H1 (cell line): ENCODE measurements around the gene CCDC40. TPM values are rescaled to one million over a fixed set of nuclear protein-coding genes. Genes with fewer than 3 reads are reported as not detected.

Experiments used
- CTCF ChIA-PET: fragments of 300-600 bp; sonication (Branson Sonifier 250); formaldehyde crosslinking; loops from one replicate; lab custom pipeline; 2021; ENCODE audit not compliant: partially characterized antibody; lab: Charles Lee
- POLR2A ChIA-PET: fragments of 300-600 bp; sonication (Branson Sonifier 250); formaldehyde crosslinking; loops from one replicate; lab custom pipeline; 2021; ENCODE audit warnings: inconsistent platforms; ENCODE audit not compliant: partially characterized antibody; lab: Charles Lee
- DNase-seq, 2 experiments: peaks; one replicate each; pipeline versions ENCODE4 v3.0.0 to v3.0.0-alpha.2; 2010 to 2022; ENCODE audit warnings: low spot score in 2 of 2, low read depth in 1 of 2, mixed read lengths in 1 of 2
- FAIRE-seq: peaks from 2 replicates; lab custom pipeline; 2011; peaks lifted over from hg19 to GRCh38; lab: Jason Lieb, UNC
- H2AFZ ChIP-seq: 2 replicates; pipeline ENCODE4 v1.8.1; 2012; ENCODE audit warnings: low read length, inconsistent platforms
- H2AK5ac ChIP-seq: 2 replicates; pipeline ENCODE4 v1.6.1; 2013; ENCODE audit warnings: low read depth, low read length
- H2BK120ac ChIP-seq: replicated peaks from 2 replicates; pipeline ENCODE3; 2013; ENCODE audit warnings: low read depth, low read length, inconsistent platforms
- H2BK12ac ChIP-seq: 2 replicates; pipeline ENCODE4 v1.6.1; 2013; ENCODE audit warnings: low read depth, low read length
- H2BK15ac ChIP-seq: 2 replicates; pipeline ENCODE4 v1.6.1; 2013; ENCODE audit warnings: low read length
- H2BK20ac ChIP-seq: 2 replicates; pipeline ENCODE4 v1.6.1; 2013; ENCODE audit warnings: low read length
- H2BK5ac ChIP-seq: 2 replicates; pipeline ENCODE4 v1.6.1; 2013; ENCODE audit warnings: low read depth, low read length
- H3K14ac ChIP-seq: 2 replicates; pipeline ENCODE4 v1.6.1; 2013; ENCODE audit warnings: inconsistent platforms; ENCODE audit not compliant: insufficient read length
- H3K18ac ChIP-seq: 2 replicates; pipeline ENCODE4 v1.6.1; 2013; ENCODE audit warnings: low read length; ENCODE audit errors: extremely low read depth
- H3K23ac ChIP-seq: 2 replicates; pipeline ENCODE4 v1.6.1; 2013; ENCODE audit warnings: inconsistent platforms; ENCODE audit not compliant: insufficient read length
- H3K23me2 ChIP-seq: 2 replicates; pipeline ENCODE4 v1.6.1; 2013; ENCODE audit warnings: low read depth, low read length
- H3K27ac ChIP-seq: 2 replicates; pipeline ENCODE4 v1.6.1; 2011; ENCODE audit warnings: low read depth, low read length, inconsistent platforms
- H3K27me3 ChIP-seq, 4 experiments: replicated peaks in 1 of 4; 1 replicate in 1 of 4; 2 replicates in 3 of 4; pipeline versions ENCODE4 v1.6.1 to v1.8.1; 2011 to 2013; ENCODE audit warnings: low read length in 3 of 4, mild to moderate bottlenecking in 3 of 4, inconsistent platforms in 2 of 4, mixed read lengths in 2 of 4, moderate library complexity in 1 of 4; ENCODE audit not compliant: control insufficient read depth in 3 of 4, insufficient read depth in 3 of 4; ENCODE audit errors: extremely low read depth in 1 of 4
- H3K36me3 ChIP-seq, 4 experiments: 2 replicates each; pipeline versions ENCODE4 v1.6.1 to v1.8.1; 2011 to 2013; ENCODE audit warnings: mild to moderate bottlenecking in 4 of 4, low read length in 3 of 4, moderate library complexity in 2 of 4, control low read depth in 1 of 4, inconsistent platforms in 1 of 4; ENCODE audit not compliant: insufficient read depth in 4 of 4, control insufficient read depth in 2 of 4
- H3K4ac ChIP-seq: replicated peaks from 2 replicates; pipeline ENCODE3; 2013; ENCODE audit warnings: low read length, low read depth, mixed read lengths, inconsistent platforms; ENCODE audit not compliant: insufficient read length
- H3K4me1 ChIP-seq, 4 experiments: replicated peaks in 1 of 4; 1 replicate in 1 of 4; 2 replicates in 3 of 4; pipeline versions ENCODE4 v1.6.1 to v1.8.1; 2011 to 2013; ENCODE audit warnings: low read length in 3 of 4, inconsistent platforms in 2 of 4, mixed read lengths in 1 of 4; ENCODE audit not compliant: insufficient read depth in 4 of 4, control insufficient read depth in 3 of 4
- H3K4me2 ChIP-seq, 2 experiments: 2 replicates each; pipeline versions ENCODE4 v1.6.1 to v1.8.1; 2011 to 2013; ENCODE audit warnings: low read depth in 2 of 2, low read length in 2 of 2, control low read depth in 1 of 2, inconsistent platforms in 1 of 2, mild to moderate bottlenecking in 1 of 2; ENCODE audit not compliant: insufficient read depth in 1 of 2
- H3K4me3 ChIP-seq, 4 experiments: fragments of 200-600, 300-600 bp in 1 of 4; sonication (generic), shearing (Covaris generic), sonication (Bioruptor Twin) in 1 of 4; 2 replicates each; pipeline versions ENCODE4 v1.5.1 to v1.8.1; 2011 to 2016; ENCODE audit warnings: low read length in 4 of 4, low read depth in 3 of 4, control low read depth in 2 of 4, inconsistent platforms in 2 of 4, mild to moderate bottlenecking in 2 of 4, mixed read lengths in 1 of 4, moderate library complexity in 1 of 4; ENCODE audit not compliant: insufficient read depth in 2 of 4; ENCODE audit errors: extremely low read depth in 1 of 4
- H3K56ac ChIP-seq: replicated peaks from 2 replicates; pipeline ENCODE3; 2013; ENCODE audit warnings: low read depth, mild to moderate bottlenecking, mixed read lengths, low read length, inconsistent platforms; ENCODE audit not compliant: insufficient read length
- H3K79me1 ChIP-seq: 2 replicates; pipeline ENCODE4 v1.6.1; 2013; ENCODE audit warnings: low read depth, low read length, control low read depth
- H3K79me2 ChIP-seq, 2 experiments: 2 replicates each; pipeline versions ENCODE4 v1.6.1 to v1.8.1; 2012 to 2013; ENCODE audit warnings: low read length in 2 of 2, mild to moderate bottlenecking in 2 of 2, inconsistent platforms in 1 of 2; ENCODE audit not compliant: insufficient read depth in 2 of 2, control insufficient read depth in 1 of 2
- H3K9ac ChIP-seq, 4 experiments: replicated peaks in 1 of 4; 1 replicate in 1 of 4; 2 replicates in 3 of 4; pipeline versions ENCODE4 v1.6.1 to v1.8.1; 2011 to 2013; ENCODE audit warnings: low read depth in 3 of 4, low read length in 3 of 4, control low read depth in 2 of 4, mild to moderate bottlenecking in 2 of 4, moderate library complexity in 2 of 4, inconsistent platforms in 1 of 4; ENCODE audit errors: extremely low read depth in 1 of 4
- H3K9me3 ChIP-seq, 2 experiments: 2 replicates each; pipeline versions ENCODE4 v1.6.1 to v1.8.1; 2012 to 2013; ENCODE audit warnings: mild to moderate bottlenecking in 2 of 2, moderate library complexity in 2 of 2, control low read depth in 1 of 2, inconsistent platforms in 1 of 2, low read depth in 1 of 2, low read length in 1 of 2, mixed read lengths in 1 of 2; ENCODE audit not compliant: insufficient read depth in 2 of 2
- H4K20me1 ChIP-seq, 2 experiments: replicated peaks in 1 of 2; 2 replicates each; pipeline versions ENCODE3 to v1.8.1; 2011 to 2013; ENCODE audit warnings: inconsistent platforms in 2 of 2, low read length in 2 of 2, mild to moderate bottlenecking in 1 of 2; ENCODE audit not compliant: insufficient read depth in 2 of 2, control insufficient read depth in 1 of 2
- H4K5ac ChIP-seq: 2 replicates; pipeline ENCODE4 v1.6.1; 2013; ENCODE audit warnings: low read length, low read depth, mixed read lengths, inconsistent platforms; ENCODE audit not compliant: insufficient read length
- H4K8ac ChIP-seq: 2 replicates; pipeline ENCODE4 v1.8.0; 2013; ENCODE audit warnings: mild to moderate bottlenecking, moderate library complexity, low read length, inconsistent platforms; ENCODE audit not compliant: insufficient read depth; ENCODE audit errors: extremely low read depth
- H4K91ac ChIP-seq: replicated peaks from 2 replicates; pipeline ENCODE3; 2013; ENCODE audit warnings: low read length, mixed read lengths, inconsistent platforms; ENCODE audit not compliant: insufficient read length
- CTCF ChIP-seq, 3 experiments: IDR thresholded peaks; 1 replicate in 2 of 3; 2 replicates in 1 of 3; pipeline versions ENCODE4 v1.5.1 to v1.6.1; 2011; ENCODE audit warnings: low read length in 3 of 3, mild to moderate bottlenecking in 3 of 3, inconsistent platforms in 2 of 3, low read depth in 1 of 3, moderate library complexity in 1 of 3; ENCODE audit not compliant: insufficient read depth in 1 of 3; ENCODE audit errors: control extremely low read depth in 1 of 3
- NANOG ChIP-seq: IDR thresholded peaks from 2 replicates; pipeline ENCODE4 v1.6.1; 2011; ENCODE audit warnings: low read length, low read depth, mild to moderate bottlenecking, inconsistent platforms; ENCODE audit not compliant: insufficient read depth, poor library complexity, severe bottlenecking
- WGBS, 2 experiments: shearing (Covaris generic) in 1 of 2; methylation state at CpG; one replicate each; pipeline versions ENCODE4 v1.1.6 to v1.1.7; 2013 to 2015; ENCODE audit warnings: low lambda C conversion rate in 2 of 2, mixed read lengths in 2 of 2, inconsistent platforms in 1 of 2, low coverage in 1 of 2, missing lambda C conversion rate in 1 of 2; ENCODE audit not compliant: insufficient replicate concordance in 2 of 2, insufficient coverage in 1 of 2, insufficient read length in 1 of 2; ENCODE audit errors: extremely low coverage in 1 of 2, missing lambda C conversion rate in 1 of 2; 5-methylcytosine and 5-hydroxymethylcytosine counted together
- polyA plus RNA-seq, 7 experiments: library from polyadenylated mRNA; depleted of rRNA in 3 of 7; stranded (reverse) in 5 of 7; unstranded in 2 of 7; fragments of >200 nt in 5 of 7; fragments of 200-250 nt in 2 of 7; gene quantifications; 1 replicate in 5 of 7; 2 replicates in 1 of 7; 4 replicates in 1 of 7; pipeline versions ENCODE4 v1.2.1 to v1.2.3, GENCODE V29; 2011 to 2013; ENCODE audit warnings: missing spikeins in 2 of 7, mixed read lengths in 2 of 7
- total RNA-seq: library from RNA; stranded (reverse); fragmentation: NEBNext Ultra II Directional; extraction: Animal tissue kit (Norgen Biotek cat#: 25700); gene quantifications from 2 replicates; pipeline ENCODE4 v1.2.1, GENCODE V29; 2021

The CCDC40 gene
- total and polyA plus RNA-seq, 2 of the 8 experiments (the other 6 are each of a cell fraction or from before 2014, with no cell fraction given): 4.1 to 11.5 TPM

- H3K36me3 ChIP-seq: no peaks in the 10 kb centered on the region; a peak in 1 of 8 replicates
- no peak overlapping the region for H3K4me3 ChIP-seq
- peak overlapping the region; percentile 100 for H3K23ac ChIP-seq
- H3K79me2 ChIP-seq: peaks cover 14 to 77% of the 10 kb centered on the region in 2 experiments
- peak overlapping the region; percentile 76 for H2BK15ac ChIP-seq
- H3K4me1 ChIP-seq: peaks cover 0 to 8% (median 2%) of the 10 kb centered on the region in 4 experiments; a peak in 6 of 7 replicates
- no peaks in the 10 kb centered on the region; a peak in 1 of 7 replicates for H3K27me3 ChIP-seq
- H4K91ac ChIP-seq: peak overlapping the region; percentile 86
- H3K23me2 ChIP-seq: peaks cover 14% of the 10 kb centered on the region
- peak overlapping the region in 1 of 2 experiments; percentile 36; a peak in 1 of 4 replicates for H3K4me2 ChIP-seq
- H2BK20ac ChIP-seq: peak overlapping the region; percentile 51; the same call in 1 of the 2 replicates
- peak; percentile 95 for FAIRE-seq
- H2AFZ ChIP-seq: no peak overlapping the region
- peaks cover 21 to 35% of the 10 kb centered on the region in 2 experiments for H4K20me1 ChIP-seq
- TF ChIP-seq CTCF (IDR thresholded peaks at IDR 0.05; ENCODE audit: control extremely low read depth in 1 of 3, insufficient read depth in 1 of 3, low read depth in 1 of 3, low read length in 3 of 3) (peak in 1 of 3 experiments; percentile 1; a peak in 1 of 4 replicates), NANOG (no peak)
- ChIA-PET POLR2A (interaction anchor here (1.5 to 4.7 kb wide), 3 partner anchors 10 to 17 kb away, joined by 4 to 34 read pairs (median 24); no protein-coding TSS in a partner anchor), CTCF (interaction anchor here (2.3 to 10.8 kb wide), 3 partner anchors 16 to 19 kb away, joined by 11 to 110 read pairs (median 18); no protein-coding TSS in a partner anchor)
- peak overlapping the region in 1 of 4 experiments; percentile 70; a peak in 2 of 7 replicates for H3K9ac ChIP-seq
- 58% methylated on average over 10 of the region's 10 CpGs; no CpG with 5 or more reads in 1 of the 2 experiments for WGBS, 2 experiments
- H4K5ac ChIP-seq: no peak overlapping the region
- H2AK5ac ChIP-seq: peak overlapping the region; percentile 99
- peak overlapping the region; percentile 84 for H2BK5ac ChIP-seq
- peak overlapping the region; percentile 20; the same call in 1 of the 2 replicates for H2BK12ac ChIP-seq
- no peak overlapping the region for H3K27ac ChIP-seq
- no peak for DNase-seq
- H3K4ac ChIP-seq: peak overlapping the region; percentile 87
- H3K9me3 ChIP-seq: no peaks in the 10 kb centered on the region
- peaks cover 24% of the 10 kb centered on the region for H3K79me1 ChIP-seq
- H2BK120ac ChIP-seq: peak overlapping the region; percentile 72
- peak overlapping the region; percentile 100 for H3K56ac ChIP-seq
- peak overlapping the region; percentile 53; the same call in 1 of the 2 replicates for H4K8ac ChIP-seq
- H3K14ac ChIP-seq: peak overlapping the region; percentile 89
- peak overlapping the region; percentile 34; the same call in 1 of the 2 replicates for H3K18ac ChIP-seq
Measured at GRCh38 chr17:80024206-80024972, 12.1 kb upstream of the CCDC40 start.
